SK-N-SH (cell line): Measurements from ENCODE around the gene SLC27A3. TPM values are rescaled to one million over a fixed set of nuclear protein-coding genes. Genes with fewer than 3 reads are reported as not detected.

Source experiments
- CTCF ChIA-PET: fragments of 300-600, 350-600 bp; formaldehyde crosslinking; extraction: SDS; loops from one replicate; lab custom pipeline; 2021; lab: Yijun Ruan, JAX
- POLR2A ChIA-PET: fragments of 350-600 bp; sonication (Branson Sonifier 250); formaldehyde crosslinking; extraction: SDS; loops from one replicate; lab custom pipeline; 2020; ENCODE audit warnings: antibody characterized with exemption, inconsistent platforms; lab: Yijun Ruan, JAX
- DNase-seq: peaks from one replicate; pipeline ENCODE4 v3.0.0; 2012
- H2AFZ ChIP-seq: fragments of 200-600 bp; sonication (generic); 2 replicates; pipeline ENCODE4 v1.8.1; 2016; ENCODE audit warnings: antibody characterized with exemption, mild to moderate bottlenecking, low read depth
- H3F3A ChIP-seq: fragments of 200-600 bp; sonication (generic); replicated peaks from 2 replicates; pipeline ENCODE3; 2016; ENCODE audit warnings: antibody characterized with exemption, mild to moderate bottlenecking; ENCODE audit not compliant: insufficient read depth
- H3K27ac ChIP-seq, 2 experiments: fragments of 200-500 bp in 1 of 2; fragments of 200-600 bp in 1 of 2; sonication (Bioruptor generic) in 1 of 2; sonication (generic), shearing (Covaris generic) in 1 of 2; 2 replicates each; pipeline versions ENCODE4 v1.5.1 to v1.6.1; 2014 to 2016; ENCODE audit warnings: low read depth in 2 of 2, inconsistent platforms in 1 of 2, low read length in 1 of 2, mild to moderate bottlenecking in 1 of 2, mixed read lengths in 1 of 2
- H3K27me3 ChIP-seq: fragments of 200-600 bp; sonication (generic), shearing (Covaris generic); 2 replicates; pipeline ENCODE4 v1.6.1; 2016; ENCODE audit warnings: mixed run types; ENCODE audit not compliant: insufficient read depth
- H3K36me3 ChIP-seq, 2 experiments: fragments of 200-500 bp in 1 of 2; fragments of 200-600 bp in 1 of 2; sonication (Bioruptor generic) in 1 of 2; sonication (generic) in 1 of 2; replicated peaks in 1 of 2; 2 replicates each; pipeline versions ENCODE3 to v1.5.1; 2014 to 2016; ENCODE audit warnings: low read length in 1 of 2, mild to moderate bottlenecking in 1 of 2; ENCODE audit not compliant: insufficient read depth in 2 of 2, control insufficient read depth in 1 of 2
- H3K4me1 ChIP-seq, 2 experiments: fragments of 200-500 bp in 1 of 2; fragments of 200-600 bp in 1 of 2; sonication (Bioruptor generic) in 1 of 2; sonication (generic), shearing (Covaris generic) in 1 of 2; 2 replicates each; pipeline versions ENCODE4 v1.5.1 to v1.6.1; 2014 to 2016; ENCODE audit warnings: low read depth in 1 of 2, low read length in 1 of 2, mixed run types in 1 of 2; ENCODE audit not compliant: insufficient read depth in 2 of 2, control insufficient read depth in 1 of 2
- H3K4me2 ChIP-seq: fragments of 200-600 bp; sonication (generic), shearing (Covaris generic); 2 replicates; pipeline ENCODE4 v1.6.1; 2017; ENCODE audit warnings: mixed run types
- H3K4me3 ChIP-seq, 2 experiments: fragments of 200-500 bp in 1 of 2; fragments of 200-600 bp in 1 of 2; sonication (Bioruptor generic) in 1 of 2; sonication (generic), shearing (Covaris generic) in 1 of 2; 2 replicates each; pipeline versions ENCODE4 v1.5.1 to v1.8.1; 2014 to 2016; ENCODE audit warnings: low read depth in 2 of 2, inconsistent platforms in 1 of 2, low read length in 1 of 2, mild to moderate bottlenecking in 1 of 2, mixed read lengths in 1 of 2, moderate library complexity in 1 of 2
- H3K79me2 ChIP-seq: fragments of 200-600 bp; sonication (generic); 2 replicates; pipeline ENCODE4 v1.8.1; 2017; ENCODE audit warnings: mild to moderate bottlenecking; ENCODE audit not compliant: insufficient read depth
- H3K9ac ChIP-seq: fragments of 200-600 bp; sonication (generic); 2 replicates; pipeline ENCODE4 v1.6.1; 2017; ENCODE audit warnings: mixed run types
- H3K9me2 ChIP-seq: fragments of 200-600 bp; sonication (generic); 2 replicates; pipeline ENCODE4 v1.6.1; 2017; ENCODE audit warnings: mixed run types
- H3K9me3 ChIP-seq: fragments of 200-600 bp; sonication (generic); 2 replicates; pipeline ENCODE4 v1.6.1; 2017; ENCODE audit warnings: mixed run types, mild to moderate bottlenecking, moderate library complexity
- H4K20me1 ChIP-seq: fragments of 200-600 bp; sonication (generic); 2 replicates; pipeline ENCODE4 v1.6.1; 2017; ENCODE audit warnings: mild to moderate bottlenecking, mixed run types; ENCODE audit not compliant: insufficient read depth
- CHD2 ChIP-seq: fragments of 150-350 bp; IDR thresholded peaks from 2 replicates; pipeline ENCODE4 v1.6.1; 2018; ENCODE audit warnings: low read length; ENCODE audit not compliant: partially characterized antibody
- ELF1 ChIP-seq: IDR thresholded peaks from 2 replicates; pipeline ENCODE4 v1.4.0; 2012
- EZH2phosphoT487 ChIP-seq: fragments of 200-600 bp; sonication (generic); IDR thresholded peaks from 2 replicates; pipeline ENCODE4 v1.6.1; 2017; ENCODE audit warnings: low read depth, mixed run types, mild to moderate bottlenecking, antibody characterized with exemption, moderate library complexity, borderline replicate concordance
- FOSL2 ChIP-seq: IDR thresholded peaks from 2 replicates; pipeline ENCODE4 v1.4.0; 2012; ENCODE audit warnings: low read depth, mild to moderate bottlenecking, moderate library complexity, borderline replicate concordance
- FOXJ3 ChIP-seq: sonication (generic); formaldehyde crosslinking; IDR thresholded peaks from 2 replicates; pipeline ENCODE4 v1.5.1; 2020; ENCODE audit warnings: mild to moderate bottlenecking, missing genetic modification reagents
- FOXM1 ChIP-seq: IDR thresholded peaks from 2 replicates; pipeline ENCODE4 v1.4.0; 2012; ENCODE audit warnings: low read depth, mild to moderate bottlenecking
- GATA2 ChIP-seq: sonication (generic); formaldehyde crosslinking; IDR thresholded peaks from 2 replicates; pipeline ENCODE4 v1.5.0; 2020; ENCODE audit warnings: mild to moderate bottlenecking, missing genetic modification reagents
- MAX ChIP-seq: IDR thresholded peaks from 2 replicates; pipeline ENCODE4 v1.4.0; 2012; ENCODE audit warnings: low read depth
- MEF2A ChIP-seq: IDR thresholded peaks from 2 replicates; pipeline ENCODE4 v1.4.0; 2012; ENCODE audit warnings: low read depth, borderline replicate concordance
- NRF1 ChIP-seq: IDR thresholded peaks from 2 replicates; pipeline ENCODE4 v1.6.1; 2012; ENCODE audit warnings: low read depth, mild to moderate bottlenecking, low read length
- POLR2AphosphoS5 ChIP-seq: IDR thresholded peaks from 2 replicates; pipeline ENCODE4 v1.6.1; 2012; ENCODE audit warnings: low read depth, low read length
- RCOR1 ChIP-seq: fragments of 150-350 bp; IDR thresholded peaks from 2 replicates; pipeline ENCODE4 v1.6.1; 2017; ENCODE audit warnings: antibody characterized with exemption, low read length
- REST ChIP-seq: IDR thresholded peaks from 2 replicates; pipeline ENCODE4 v1.6.1; 2012; ENCODE audit warnings: mild to moderate bottlenecking, low read depth, low read length, moderate library complexity
- RFX5 ChIP-seq: IDR thresholded peaks from 2 replicates; pipeline ENCODE4 v1.6.1; 2012; ENCODE audit warnings: mild to moderate bottlenecking, improper control_type of control experiment, low read length
- RXRA ChIP-seq: IDR thresholded peaks from 2 replicates; pipeline ENCODE4 v1.4.0; 2012; ENCODE audit warnings: low read depth, mild to moderate bottlenecking, borderline replicate concordance
- SMC3 ChIP-seq: IDR thresholded peaks from 2 replicates; pipeline ENCODE4 v1.6.1; 2012; ENCODE audit warnings: low read depth, low read length, improper control_type of control experiment
- TAF1 ChIP-seq: IDR thresholded peaks from 2 replicates; pipeline ENCODE4 v1.6.1; 2012; ENCODE audit warnings: low read depth, mild to moderate bottlenecking, low read length, moderate library complexity, borderline replicate concordance
- USF1 ChIP-seq: IDR thresholded peaks from 2 replicates; pipeline ENCODE4 v1.4.0; 2012; ENCODE audit warnings: low read depth, borderline replicate concordance
- YY1 ChIP-seq: IDR thresholded peaks from 2 replicates; pipeline ENCODE4 v1.4.0; 2012; ENCODE audit warnings: low read depth, mild to moderate bottlenecking
- ZBTB33 ChIP-seq: IDR thresholded peaks from 2 replicates; pipeline ENCODE4 v1.4.0; 2012; ENCODE audit warnings: low read depth, borderline replicate concordance
- WGBS: methylation state at CpG from one replicate; pipeline ENCODE4 v1.1.6; 2017; ENCODE audit warnings: low lambda C conversion rate; 5-methylcytosine and 5-hydroxymethylcytosine counted together
- polyA plus RNA-seq, 3 experiments: library from polyadenylated mRNA; depleted of rRNA; stranded (reverse); fragments of >200 nt; gene quantifications; 2 replicates each; pipeline ENCODE4 v1.2.3, GENCODE V29; 2012

The SLC27A3 gene
- polyA plus RNA-seq, 1 of the 3 experiments (the other 2 are of a cell fraction): 9.0 TPM

- Histone ChIP-seq H3K36me3 (peaks cover 0 to 14% of the 10 kb centered on the region in 2 experiments), H3K9me2 (no peaks in the 10 kb centered on the region), H3K4me1 (peaks cover 0 to 13% of the 10 kb centered on the region in 2 experiments; a peak in 1 of 4 replicates), H3K4me2 (no peak overlapping the region), H4K20me1 (no peaks in the 10 kb centered on the region), H3K9me3 (no peaks in the 10 kb centered on the region), H3F3A (peaks cover 5% of the 10 kb centered on the region), H3K27ac (no peak overlapping the region), H3K4me3 (no peak overlapping the region), H3K9ac (no peak overlapping the region), H2AFZ (no peak overlapping the region), H3K27me3 (no peaks in the 10 kb centered on the region), H3K79me2 (no peaks in the 10 kb centered on the region)
- TF ChIP-seq NRF1: no peak
- no peak for TF ChIP-seq POLR2AphosphoS5
- no peak for TF ChIP-seq TAF1
- no peak for TF ChIP-seq REST
- no peak for TF ChIP-seq SMC3
- no peak for TF ChIP-seq RFX5
- no peak for TF ChIP-seq MAX
- no peak for TF ChIP-seq EZH2phosphoT487
- TF ChIP-seq FOXJ3 (CRISPR knock-in tag): no peak
- no peak for TF ChIP-seq GATA2 (CRISPR knock-in tag)
- TF ChIP-seq CHD2: no peak
- no peak for TF ChIP-seq RCOR1
- no peak for TF ChIP-seq ELF1
- no peak for TF ChIP-seq RXRA
- no peak for TF ChIP-seq FOSL2
- TF ChIP-seq USF1: no peak
- no peak for TF ChIP-seq YY1
- no peak for TF ChIP-seq FOXM1
- no peak for TF ChIP-seq MEF2A
- TF ChIP-seq ZBTB33: no peak
- POLR2A ChIA-PET: no interaction called here
- CTCF ChIA-PET: interaction anchor here (1.0 to 2.7 kb wide), 3 partner anchors 20 to 209 kb away, joined by 4 to 8 read pairs (median 4); partner anchors contain the start of gene RAB13
- no peak for DNase-seq
- 87% methylated on average over 6 of the region's 7 CpGs for WGBS
Observed at GRCh38 chr1:153777648-153778047, 2.4 kb downstream of the SLC27A3 start.
